ENCODE measurements around the gene C1orf210. TPM values are rescaled to one million over a fixed set of nuclear protein-coding genes. Genes with fewer than 3 reads are reported as not detected.

The C1orf210 gene
- total RNA-seq, 1 donor from 2014 or later = 6.6 TPM

DNA sequence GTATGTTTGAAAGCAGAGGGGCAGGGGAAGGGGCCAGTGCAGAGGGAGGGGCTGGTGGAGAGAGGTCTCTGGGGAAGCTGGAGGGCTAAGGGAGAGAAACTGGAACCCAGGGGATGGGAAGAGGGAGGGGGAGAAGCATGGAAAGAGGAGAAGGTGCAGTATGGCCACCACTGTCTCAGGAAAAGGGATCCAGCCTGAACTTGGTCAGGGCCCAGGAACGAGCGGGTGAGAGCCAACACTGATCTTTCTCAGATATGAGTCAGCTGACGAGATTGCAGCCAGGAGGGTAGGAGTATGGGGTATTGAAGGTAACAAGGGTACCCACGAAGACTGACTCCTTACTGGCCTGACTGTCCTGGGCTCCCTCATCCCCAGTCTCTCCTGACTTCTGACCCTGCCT is 33.5 kb upstream of the C1orf210 start:
- DNase-seq (ENCODE audit: low read depth) = no peak
- Histone ChIP-seq H3K36me3 (ENCODE audit: control insufficient read depth, insufficient read depth, low read length) (no peaks in the 10 kb centered on the region), H3K4me3 (ENCODE audit: low read depth, low read length) (no peak overlapping the region), H3K27me3 (ENCODE audit: control insufficient read depth, insufficient read depth, low read length) (peaks cover 2% of the 10 kb centered on the region)
- TF ChIP-seq, protein P1, sequence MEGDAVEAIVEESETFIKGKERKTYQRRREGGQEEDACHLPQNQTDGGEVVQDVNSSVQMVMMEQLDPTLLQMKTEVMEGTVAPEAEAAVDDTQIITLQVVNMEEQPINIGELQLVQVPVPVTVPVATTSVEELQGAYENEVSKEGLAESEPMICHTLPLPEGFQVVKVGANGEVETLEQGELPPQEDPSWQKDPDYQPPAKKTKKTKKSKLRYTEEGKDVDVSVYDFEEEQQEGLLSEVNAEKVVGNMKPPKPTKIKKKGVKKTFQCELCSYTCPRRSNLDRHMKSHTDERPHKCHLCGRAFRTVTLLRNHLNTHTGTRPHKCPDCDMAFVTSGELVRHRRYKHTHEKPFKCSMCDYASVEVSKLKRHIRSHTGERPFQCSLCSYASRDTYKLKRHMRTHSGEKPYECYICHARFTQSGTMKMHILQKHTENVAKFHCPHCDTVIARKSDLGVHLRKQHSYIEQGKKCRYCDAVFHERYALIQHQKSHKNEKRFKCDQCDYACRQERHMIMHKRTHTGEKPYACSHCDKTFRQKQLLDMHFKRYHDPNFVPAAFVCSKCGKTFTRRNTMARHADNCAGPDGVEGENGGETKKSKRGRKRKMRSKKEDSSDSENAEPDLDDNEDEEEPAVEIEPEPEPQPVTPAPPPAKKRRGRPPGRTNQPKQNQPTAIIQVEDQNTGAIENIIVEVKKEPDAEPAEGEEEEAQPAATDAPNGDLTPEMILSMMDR (IDR thresholded peaks at IDR 0.05; ENCODE audit: insufficient read depth, low read length, poor library complexity, severe bottlenecking) = no peak

DNA sequence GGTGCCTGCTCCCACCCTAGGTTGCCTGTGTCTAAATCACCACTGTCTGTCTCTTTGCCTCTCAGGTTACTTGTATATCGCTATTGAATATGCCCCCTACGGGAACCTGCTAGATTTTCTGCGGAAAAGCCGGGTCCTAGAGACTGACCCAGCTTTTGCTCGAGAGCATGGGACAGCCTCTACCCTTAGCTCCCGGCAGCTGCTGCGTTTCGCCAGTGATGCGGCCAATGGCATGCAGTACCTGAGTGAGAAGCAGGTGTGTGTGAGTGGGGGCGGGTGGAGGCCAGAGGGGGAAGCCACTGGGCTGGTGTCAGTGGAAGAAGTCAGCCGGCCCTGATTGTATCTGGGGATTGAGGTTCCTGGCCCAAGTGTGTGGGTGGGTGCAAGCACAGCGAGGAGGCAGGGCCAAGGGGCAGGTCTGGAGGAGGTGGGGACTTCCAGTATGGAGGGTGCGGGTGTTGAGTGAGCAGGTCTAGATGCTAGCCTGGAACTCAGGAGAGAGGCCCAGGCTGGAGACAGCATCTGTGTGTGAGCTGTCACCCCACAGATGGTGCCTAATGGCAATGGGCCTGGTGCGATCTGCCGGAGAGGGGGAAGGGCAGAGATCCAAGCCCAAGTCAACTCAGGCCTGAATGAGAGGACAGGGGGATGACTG is 32.6 kb upstream of the C1orf210 start:
- TF ChIP-seq, protein P1 (IDR thresholded peaks at IDR 0.05; ENCODE audit: insufficient read depth, low read length, poor library complexity, severe bottlenecking) = no peak

DNA sequence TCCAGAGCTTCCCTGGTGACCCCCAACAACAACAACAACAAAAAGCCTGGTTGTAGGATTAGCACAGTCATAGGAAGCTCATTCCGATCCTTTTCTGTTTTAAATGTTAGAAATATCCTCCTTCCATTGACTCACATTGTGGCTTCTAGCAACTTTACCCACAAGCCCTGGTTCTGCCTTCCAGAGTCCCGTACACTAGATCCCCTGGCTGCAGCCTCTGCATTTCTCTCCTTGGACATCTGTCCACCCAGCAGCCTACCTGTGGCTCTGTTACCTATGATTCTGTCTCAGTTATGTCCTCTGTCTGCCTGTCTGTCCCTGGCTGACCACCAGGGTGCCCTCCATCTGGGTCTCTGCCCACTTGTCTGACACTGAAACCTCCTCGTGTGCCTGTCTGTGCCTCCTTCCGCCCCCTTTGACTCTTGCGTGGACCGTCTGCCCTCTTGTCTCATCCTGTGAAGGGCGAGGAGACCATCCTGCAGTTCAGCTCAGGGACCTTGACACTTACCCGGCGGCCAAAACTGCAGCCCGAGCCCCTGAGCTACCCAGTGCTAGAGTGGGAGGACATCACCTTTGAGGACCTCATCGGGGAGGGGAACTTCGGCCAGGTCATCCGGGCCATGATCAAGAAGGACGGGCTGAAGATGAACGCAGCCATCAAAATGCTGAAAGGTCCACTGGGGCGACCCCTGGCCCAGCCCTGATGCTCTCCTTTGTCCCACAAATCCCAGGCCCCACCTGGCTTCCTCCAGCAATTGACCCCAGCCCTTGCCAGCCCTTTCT is 31.5 kb upstream of the C1orf210 start:
- Histone ChIP-seq H3K36me3 (ENCODE audit: control insufficient read depth, insufficient read depth, low read length) (no peaks in the 10 kb centered on the region), H3K4me3 (ENCODE audit: low read depth, low read length) (no peak overlapping the region), H3K27me3 (ENCODE audit: control insufficient read depth, insufficient read depth, low read length) (peaks cover 2% of the 10 kb centered on the region)
- TF ChIP-seq, protein P1 (IDR thresholded peaks at IDR 0.05; ENCODE audit: insufficient read depth, low read length, poor library complexity, severe bottlenecking) = no peak
- DNase-seq (ENCODE audit: low read depth) = no peak

More for the DNA sequence above, 32.6 kb upstream of the C1orf210 start:
- no peaks in the 10 kb centered on the region for H3K36me3 ChIP-seq (ENCODE audit: control insufficient read depth, insufficient read depth, low read length)
- H3K4me3 ChIP-seq (ENCODE audit: low read depth, low read length) = no peak overlapping the region
- peaks cover 2% of the 10 kb centered on the region for H3K27me3 ChIP-seq (ENCODE audit: control insufficient read depth, insufficient read depth, low read length)
- no peak for DNase-seq (ENCODE audit: low read depth)

DNA sequence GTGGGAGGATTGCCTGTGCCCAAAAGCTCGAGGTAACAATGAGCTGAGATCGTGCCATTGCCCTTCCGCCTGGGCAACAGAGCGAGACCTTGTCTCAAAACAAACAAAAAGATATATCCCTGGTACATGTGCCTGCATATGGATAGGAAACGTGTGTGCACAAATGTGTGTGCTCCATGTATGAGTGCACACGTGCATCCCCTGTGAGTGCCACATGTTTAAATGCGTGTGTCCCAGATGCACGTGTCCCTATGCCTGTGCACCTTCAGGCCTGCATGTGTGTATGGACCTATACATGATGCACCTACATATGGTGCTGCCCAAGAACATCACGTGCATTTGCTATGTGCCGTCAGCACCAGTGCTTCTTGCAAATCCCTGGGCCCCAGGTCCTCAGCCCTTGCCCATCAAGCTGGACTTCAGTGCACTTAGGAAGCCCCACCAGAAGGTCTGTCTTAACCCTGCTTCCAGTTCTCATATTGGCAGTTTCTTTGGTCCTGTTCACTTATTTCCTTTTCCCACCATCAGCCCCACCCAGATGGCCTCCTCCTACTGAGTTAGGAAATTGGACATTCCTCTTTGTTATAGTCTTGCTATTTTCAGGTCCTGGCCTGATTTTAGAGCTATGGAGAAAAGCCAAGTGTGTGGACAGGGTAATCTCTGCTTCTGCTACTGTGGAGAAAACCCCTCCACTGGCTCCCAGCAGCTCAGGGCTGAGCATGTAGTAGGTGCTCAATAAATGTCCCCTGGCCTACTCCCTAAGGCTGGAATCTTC is 30.8 kb upstream of the C1orf210 start:
- Histone ChIP-seq H3K27me3 (ENCODE audit: control insufficient read depth, insufficient read depth, low read length) (peaks cover 5% of the 10 kb centered on the region), H3K4me3 (ENCODE audit: low read depth, low read length) (no peak overlapping the region), H3K36me3 (ENCODE audit: control insufficient read depth, insufficient read depth, low read length) (no peaks in the 10 kb centered on the region)
- TF ChIP-seq, protein P1 (IDR thresholded peaks at IDR 0.05; ENCODE audit: insufficient read depth, low read length, poor library complexity, severe bottlenecking) = no peak
- DNase-seq (ENCODE audit: low read depth) = no peak

DNA sequence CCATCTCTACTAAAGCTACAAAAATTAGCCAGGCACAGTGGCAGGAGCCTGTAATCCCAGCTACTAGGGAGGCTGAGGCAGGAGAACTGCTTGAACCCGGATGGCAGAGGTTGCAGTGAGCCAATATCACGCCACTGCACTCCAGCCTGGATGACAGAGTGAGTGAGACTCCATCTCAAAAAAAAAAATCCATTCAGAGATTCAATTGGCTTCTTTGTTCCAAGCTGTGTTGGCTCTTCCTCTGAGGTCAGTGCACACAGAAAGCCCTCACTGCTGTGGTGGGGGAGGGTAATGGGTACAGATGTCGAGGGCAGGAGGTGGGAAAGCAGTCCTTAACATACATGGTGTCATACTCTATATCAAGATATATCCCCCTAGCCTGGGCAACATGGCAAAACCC is 30.1 kb upstream of the C1orf210 start:
- no peak overlapping the region for H3K4me3 ChIP-seq (ENCODE audit: low read depth, low read length)
- peaks cover 5% of the 10 kb centered on the region for H3K27me3 ChIP-seq (ENCODE audit: control insufficient read depth, insufficient read depth, low read length)
- no peak for DNase-seq (ENCODE audit: low read depth)
- H3K36me3 ChIP-seq (ENCODE audit: control insufficient read depth, insufficient read depth, low read length) = no peaks in the 10 kb centered on the region
- TF ChIP-seq, protein P1 (IDR thresholded peaks at IDR 0.05; ENCODE audit: insufficient read depth, low read length, poor library complexity, severe bottlenecking) = no peak

Data from kidney epithelial cell (primary cell).